BE2C (cell line): ENCODE results near the gene CHTOP.

Experiments
- DNase-seq: peaks from one replicate; pipeline ENCODE4 v3.0.0-alpha.2; 2020
- H3K27me3 ChIP-seq: fragments of 250-450 bp; sonication (Bioruptor Pico); 2 replicates; pipeline ENCODE4 v1.5.1; 2020; ENCODE audit warnings: mild to moderate bottlenecking
- H3K36me3 ChIP-seq: fragments of 250-450 bp; sonication (Bioruptor Pico); 2 replicates; pipeline ENCODE4 v1.5.1; 2020; ENCODE audit warnings: mild to moderate bottlenecking
- H3K4me1 ChIP-seq: fragments of 250-450 bp; sonication (Bioruptor Pico); 2 replicates; pipeline ENCODE4 v1.5.1; 2020
- H3K4me3 ChIP-seq: 2 replicates; pipeline ENCODE4 v1.5.1; 2011; ENCODE audit warnings: low read depth, low read length
- H3K9me3 ChIP-seq: fragments of 250-450 bp; sonication (Bioruptor Pico); 2 replicates; pipeline ENCODE4 v1.5.1; 2020
- TF ChIP-seq, protein P1 (sequence below): IDR thresholded peaks from 2 replicates; pipeline ENCODE4 v1.5.1; 2012; ENCODE audit warnings: mild to moderate bottlenecking, low read depth, low read length

CHTOP gene

GRCh38 chr1:153607381-153607780 is 26.5 kb upstream of the CHTOP start:
- no peaks in the 10 kb centered on the region for H3K36me3 ChIP-seq
- no peak for DNase-seq

GRCh38 chr1:153608089-153608682 is 25.7 kb upstream of the CHTOP start:
- no peaks in the 10 kb centered on the region for H3K27me3 ChIP-seq
- TF ChIP-seq, protein P1, sequence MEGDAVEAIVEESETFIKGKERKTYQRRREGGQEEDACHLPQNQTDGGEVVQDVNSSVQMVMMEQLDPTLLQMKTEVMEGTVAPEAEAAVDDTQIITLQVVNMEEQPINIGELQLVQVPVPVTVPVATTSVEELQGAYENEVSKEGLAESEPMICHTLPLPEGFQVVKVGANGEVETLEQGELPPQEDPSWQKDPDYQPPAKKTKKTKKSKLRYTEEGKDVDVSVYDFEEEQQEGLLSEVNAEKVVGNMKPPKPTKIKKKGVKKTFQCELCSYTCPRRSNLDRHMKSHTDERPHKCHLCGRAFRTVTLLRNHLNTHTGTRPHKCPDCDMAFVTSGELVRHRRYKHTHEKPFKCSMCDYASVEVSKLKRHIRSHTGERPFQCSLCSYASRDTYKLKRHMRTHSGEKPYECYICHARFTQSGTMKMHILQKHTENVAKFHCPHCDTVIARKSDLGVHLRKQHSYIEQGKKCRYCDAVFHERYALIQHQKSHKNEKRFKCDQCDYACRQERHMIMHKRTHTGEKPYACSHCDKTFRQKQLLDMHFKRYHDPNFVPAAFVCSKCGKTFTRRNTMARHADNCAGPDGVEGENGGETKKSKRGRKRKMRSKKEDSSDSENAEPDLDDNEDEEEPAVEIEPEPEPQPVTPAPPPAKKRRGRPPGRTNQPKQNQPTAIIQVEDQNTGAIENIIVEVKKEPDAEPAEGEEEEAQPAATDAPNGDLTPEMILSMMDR = no peak
- H3K4me1 ChIP-seq = peaks cover 19% of the 10 kb centered on the region
- H3K9me3 ChIP-seq = no peaks in the 10 kb centered on the region
- H3K4me3 ChIP-seq = no peak overlapping the region
- no peaks in the 10 kb centered on the region for H3K36me3 ChIP-seq
- no peak for DNase-seq

More at GRCh38 chr1:153607381-153607780, 26.5 kb upstream of the CHTOP start:
- Histone ChIP-seq H3K9me3 (no peaks in the 10 kb centered on the region), H3K4me3 (no peak overlapping the region), H3K4me1 (peaks cover 19% of the 10 kb centered on the region), H3K27me3 (no peaks in the 10 kb centered on the region)
- TF ChIP-seq, protein P1 = no peak

DNA sequence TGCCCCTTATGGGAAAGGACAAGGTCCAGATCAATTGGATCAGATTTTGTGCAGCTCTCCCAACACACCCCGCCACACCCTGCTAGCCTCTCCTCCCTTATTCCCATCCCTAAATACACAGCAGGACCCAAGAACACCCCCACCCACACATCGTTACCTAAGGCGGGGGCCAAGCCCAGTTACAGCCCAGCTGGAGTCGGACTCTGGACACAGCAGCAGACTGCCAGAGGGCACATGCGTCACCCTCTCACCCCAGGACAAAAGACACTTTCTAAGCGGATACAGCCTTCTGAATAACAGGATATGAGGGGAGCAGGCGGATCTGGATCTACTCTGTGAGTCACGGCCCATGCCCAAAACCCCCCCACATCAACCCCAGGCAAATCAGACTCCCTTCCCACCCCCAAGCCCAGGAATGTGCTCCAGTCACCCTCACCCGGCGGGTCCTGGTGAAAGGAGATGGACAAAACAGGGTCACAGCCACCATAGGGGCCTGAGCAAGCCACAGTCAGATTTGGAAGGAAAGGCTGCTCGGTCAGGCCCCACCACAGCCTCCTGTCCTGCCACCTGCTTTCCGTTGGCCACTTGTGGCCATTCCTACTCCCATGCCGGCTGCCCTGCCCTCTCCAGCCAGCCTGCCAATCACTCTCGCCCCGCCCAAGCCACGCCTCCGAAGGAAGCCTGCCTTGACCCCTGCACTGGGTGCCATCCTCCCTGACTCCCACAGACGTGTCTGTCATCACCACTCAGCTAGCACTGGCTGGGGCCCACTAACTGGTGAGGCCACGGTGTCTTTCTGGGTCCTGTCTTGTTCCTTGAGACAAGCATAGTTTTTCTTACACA is 24.9 kb upstream of the CHTOP start:
- no peaks in the 10 kb centered on the region for H3K9me3 ChIP-seq
- no peak for DNase-seq
- no peaks in the 10 kb centered on the region for H3K27me3 ChIP-seq
- TF ChIP-seq, protein P1 = no peak
- peaks cover 19% of the 10 kb centered on the region for H3K4me1 ChIP-seq
- H3K36me3 ChIP-seq = no peaks in the 10 kb centered on the region
- no peak overlapping the region for H3K4me3 ChIP-seq

DNA sequence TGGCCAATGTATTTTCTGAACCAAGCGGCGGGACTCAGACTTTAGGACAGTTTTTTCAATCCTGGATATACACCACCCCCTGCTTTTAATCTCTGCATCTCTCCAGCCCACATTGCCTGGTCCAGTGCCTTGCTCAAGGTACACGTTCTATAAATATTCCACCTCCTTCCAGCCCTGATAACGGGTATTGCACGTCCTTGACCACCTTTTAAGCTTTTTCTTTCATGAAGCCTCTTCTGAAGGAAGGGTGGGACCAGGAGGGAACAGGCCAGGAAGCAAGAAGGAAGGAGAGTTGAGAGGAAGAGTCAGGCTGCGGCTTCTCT is 24.3 kb upstream of the CHTOP start:
- DNase-seq = no peak
- no peaks in the 10 kb centered on the region for H3K27me3 ChIP-seq
- peaks cover 19% of the 10 kb centered on the region for H3K4me1 ChIP-seq
- TF ChIP-seq, protein P1 = no peak
- no peak overlapping the region for H3K4me3 ChIP-seq
- no peaks in the 10 kb centered on the region for H3K9me3 ChIP-seq
- no peaks in the 10 kb centered on the region for H3K36me3 ChIP-seq

GRCh38 chr1:153610334-153610733 is 23.5 kb upstream of the CHTOP start:
- H3K27me3 ChIP-seq = no peaks in the 10 kb centered on the region
- H3K4me1 ChIP-seq = peaks cover 19% of the 10 kb centered on the region
- TF ChIP-seq, protein P1 = no peak
- H3K36me3 ChIP-seq = no peaks in the 10 kb centered on the region
- peak; percentile 57 for DNase-seq
- no peak overlapping the region for H3K4me3 ChIP-seq
- no peaks in the 10 kb centered on the region for H3K9me3 ChIP-seq

DNA sequence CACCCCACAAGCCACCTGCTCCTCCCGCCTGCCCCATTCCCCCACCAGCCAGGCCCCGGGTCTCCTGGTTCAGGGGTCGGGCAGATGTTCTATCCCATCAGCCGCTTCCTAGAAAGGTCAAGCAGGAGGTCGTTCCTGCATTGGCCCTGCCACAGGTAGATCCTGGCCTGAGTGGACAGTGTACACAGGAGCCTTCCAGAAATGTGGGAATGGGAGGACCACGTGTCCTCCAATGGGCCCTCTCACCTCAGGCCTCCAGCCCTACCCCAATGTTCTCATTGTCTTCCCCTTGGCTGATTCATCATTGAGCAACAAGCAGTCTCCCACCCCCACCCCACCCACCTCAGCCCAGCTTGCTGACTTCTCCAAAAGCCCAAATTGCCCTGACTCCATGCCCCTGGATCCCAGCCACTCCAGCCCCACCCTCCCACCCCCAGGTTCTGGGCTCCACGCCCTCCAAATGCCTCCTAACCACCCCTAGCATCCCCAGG is 23.0 kb upstream of the CHTOP start:
- Histone ChIP-seq H3K4me3 (no peak overlapping the region), H3K9me3 (no peaks in the 10 kb centered on the region), H3K4me1 (peaks cover 19% of the 10 kb centered on the region), H3K27me3 (no peaks in the 10 kb centered on the region), H3K36me3 (no peaks in the 10 kb centered on the region)
- TF ChIP-seq, protein P1 = no peak
- no peak for DNase-seq
